T-helper 1 cell treated with Interleukin-12 subunit alpha and Interleukin-12 subunit beta and Interleukin-4 antibody, amounts not matched to agents 30 ng/mL and 1 ng/mL, for 36 hours (primary cell): ENCODE measurements around the gene HAT1. TPM values are rescaled to one million over a fixed set of nuclear protein-coding genes. Genes with fewer than 3 reads are reported as not detected.

Experiments used
- intact Hi-C: fragments of 100-400 bp; cut with micrococcal nuclease; formaldehyde crosslinking; loops from one replicate; pipeline ENCODE4 v1.15.1; 2024
- total RNA-seq: library from RNA; stranded (reverse); gene quantifications from 2 replicates; pipeline ENCODE4 v1.2.3, GENCODE V29; 2022

HAT1 gene, protein sequence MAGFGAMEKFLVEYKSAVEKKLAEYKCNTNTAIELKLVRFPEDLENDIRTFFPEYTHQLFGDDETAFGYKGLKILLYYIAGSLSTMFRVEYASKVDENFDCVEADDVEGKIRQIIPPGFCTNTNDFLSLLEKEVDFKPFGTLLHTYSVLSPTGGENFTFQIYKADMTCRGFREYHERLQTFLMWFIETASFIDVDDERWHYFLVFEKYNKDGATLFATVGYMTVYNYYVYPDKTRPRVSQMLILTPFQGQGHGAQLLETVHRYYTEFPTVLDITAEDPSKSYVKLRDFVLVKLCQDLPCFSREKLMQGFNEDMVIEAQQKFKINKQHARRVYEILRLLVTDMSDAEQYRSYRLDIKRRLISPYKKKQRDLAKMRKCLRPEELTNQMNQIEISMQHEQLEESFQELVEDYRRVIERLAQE
- 54.9 and 59.5 TPM in 2 replicates for total RNA-seq

DNA sequence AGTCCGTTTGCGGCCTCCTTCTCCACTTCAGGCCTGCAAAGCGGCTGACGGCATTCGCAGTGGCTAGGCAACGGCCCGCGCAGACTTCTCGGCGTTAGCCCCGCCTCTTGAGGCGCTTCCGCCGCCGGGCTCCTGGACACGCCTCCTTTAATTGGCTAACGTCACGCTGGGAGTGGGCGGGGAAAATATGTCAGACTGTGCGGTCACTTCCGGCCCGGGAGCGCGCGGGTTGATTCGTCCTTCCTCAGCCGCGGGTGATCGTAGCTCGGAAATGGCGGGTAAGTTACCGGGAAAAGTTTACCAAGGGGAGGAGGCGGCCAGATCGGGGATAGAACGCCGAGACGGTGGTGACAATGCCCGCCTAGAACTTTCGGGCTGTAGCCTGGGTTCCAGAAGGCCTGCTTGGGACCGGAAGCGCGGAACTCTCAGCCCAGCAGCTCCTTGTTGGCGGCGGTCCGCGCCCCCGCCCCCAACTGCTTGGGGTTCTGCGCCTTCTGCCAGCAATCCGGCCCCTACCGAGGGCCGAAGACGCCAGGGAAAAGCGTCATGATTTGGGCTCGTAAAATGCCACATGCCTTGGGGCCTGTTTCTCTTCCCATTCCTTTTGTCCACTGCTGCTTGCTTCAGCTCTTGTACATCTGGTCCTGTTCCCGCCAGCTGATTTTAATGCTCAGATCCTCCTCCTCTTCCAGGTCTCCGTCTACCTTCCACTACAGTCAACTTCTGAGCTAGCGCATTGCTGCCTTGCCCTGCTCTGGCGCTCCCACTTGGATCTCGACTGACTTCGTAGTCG lies at the start of gene HAT1:
HAT1 (plus strand) TSS at position 232 of the 793 bp plus-strand sequence; CDS start at position 272, 40 bp downstream.
- intact Hi-C loops, result loop anchor here (1.0 to 10.0 kb wide), 11 partner anchors 28 to 992 kb away; partner anchors contain the start of genes DCAF17, DYNC1I2, METAP1D and PDK1

DNA sequence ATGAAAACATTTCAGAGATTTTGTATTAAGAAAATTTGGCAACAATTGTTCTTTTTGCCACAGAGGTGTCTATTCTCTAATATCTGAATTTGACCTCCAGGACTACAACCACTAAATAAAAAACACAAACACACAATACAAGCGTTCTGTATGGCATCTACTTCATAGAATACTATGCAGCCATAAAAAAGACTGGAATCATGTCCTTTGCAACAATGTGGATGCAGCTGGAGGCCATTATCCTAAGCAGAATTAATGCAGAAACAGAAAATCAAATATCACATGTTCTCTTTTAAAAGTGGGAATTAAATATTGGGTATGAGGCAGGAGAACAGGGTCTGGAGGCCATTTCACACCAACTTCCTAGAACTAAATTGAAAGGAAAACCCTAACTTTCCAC lies 47.7 kb upstream of the HAT1 start:
- intact Hi-C loops, result no loop called here

GRCh38 chr2:171874963-171875362 lies 47.3 kb upstream of the HAT1 start:
- intact Hi-C loops, result no loop called here

GRCh38 chr2:171878481-171878993 lies 43.7 kb upstream of the HAT1 start:
- intact Hi-C loops, result no loop called here

DNA sequence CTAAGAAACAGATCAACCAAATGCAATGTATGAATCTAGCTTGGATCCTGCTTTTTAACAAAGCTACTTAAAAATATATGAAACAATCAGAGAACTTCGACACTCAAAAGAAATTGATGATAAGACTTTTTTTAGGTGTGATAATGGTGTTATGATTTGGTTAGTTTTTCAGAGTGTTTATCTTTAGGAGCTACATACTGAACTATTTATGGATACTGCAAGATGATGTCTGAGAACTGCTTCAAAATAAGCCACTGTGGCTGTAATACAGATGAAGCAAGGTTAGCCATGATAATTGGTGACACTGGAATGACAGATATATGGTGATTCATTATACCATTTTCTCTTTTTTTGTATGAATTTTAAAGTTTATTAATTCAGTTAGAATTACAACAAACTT lies 42.4 kb upstream of the HAT1 start:
- intact Hi-C loops, result no loop called here

- intact Hi-C loops, result no loop called here
Measured at GRCh38 chr2:171880774-171881173, 41.5 kb upstream of the HAT1 start.

GRCh38 chr2:171882089-171882769 lies 40.0 kb upstream of the HAT1 start:
- intact Hi-C loops, result no loop called here

- intact Hi-C loops, result no loop called here
Measured at GRCh38 chr2:171883275-171883893, 38.9 kb upstream of the HAT1 start.

DNA sequence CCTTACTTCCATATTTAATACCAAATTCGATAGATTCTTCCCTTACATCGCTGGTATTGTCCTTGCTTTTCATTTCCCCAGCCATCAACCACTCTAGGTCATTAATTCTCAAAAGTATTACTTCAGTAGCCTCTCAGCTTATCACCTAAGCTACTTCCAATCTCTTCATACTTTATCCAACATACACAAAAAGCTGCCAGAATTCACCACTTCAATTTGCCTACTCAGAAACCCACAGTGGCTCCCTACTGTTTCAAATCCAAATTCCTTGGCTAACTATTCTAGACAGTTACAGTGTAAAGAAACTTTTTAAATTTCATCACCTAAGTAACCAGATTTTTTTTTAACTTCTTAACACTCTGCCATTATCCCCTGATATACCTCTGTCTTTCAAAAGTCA lies 32.9 kb upstream of the HAT1 start:
- intact Hi-C loops, result no loop called here

DNA sequence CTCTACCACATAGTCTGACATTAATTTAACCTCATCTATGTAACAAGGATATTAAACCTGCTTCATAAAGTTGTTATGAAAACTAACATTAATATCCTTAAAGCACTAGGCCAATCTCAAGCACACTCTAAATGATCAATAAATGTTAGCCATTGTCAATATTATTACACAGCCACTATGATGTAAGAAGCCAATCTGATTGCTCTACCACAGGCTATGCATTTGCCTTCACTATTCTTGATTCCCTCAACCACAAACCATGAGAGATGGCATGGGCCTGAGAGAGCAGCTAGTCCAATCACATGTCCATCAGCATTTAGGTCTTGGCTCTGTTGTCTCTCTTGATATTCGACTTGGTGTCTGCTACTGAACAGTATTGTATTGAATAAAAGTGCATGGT lies 32.5 kb upstream of the HAT1 start:
- intact Hi-C loops, result loop anchor here (5.0 to 10.0 kb wide), 4 partner anchors 197 to 455 kb away; partner anchors contain the start of genes DCAF17, DLX1, DLX2 and DYNC1I2

DNA sequence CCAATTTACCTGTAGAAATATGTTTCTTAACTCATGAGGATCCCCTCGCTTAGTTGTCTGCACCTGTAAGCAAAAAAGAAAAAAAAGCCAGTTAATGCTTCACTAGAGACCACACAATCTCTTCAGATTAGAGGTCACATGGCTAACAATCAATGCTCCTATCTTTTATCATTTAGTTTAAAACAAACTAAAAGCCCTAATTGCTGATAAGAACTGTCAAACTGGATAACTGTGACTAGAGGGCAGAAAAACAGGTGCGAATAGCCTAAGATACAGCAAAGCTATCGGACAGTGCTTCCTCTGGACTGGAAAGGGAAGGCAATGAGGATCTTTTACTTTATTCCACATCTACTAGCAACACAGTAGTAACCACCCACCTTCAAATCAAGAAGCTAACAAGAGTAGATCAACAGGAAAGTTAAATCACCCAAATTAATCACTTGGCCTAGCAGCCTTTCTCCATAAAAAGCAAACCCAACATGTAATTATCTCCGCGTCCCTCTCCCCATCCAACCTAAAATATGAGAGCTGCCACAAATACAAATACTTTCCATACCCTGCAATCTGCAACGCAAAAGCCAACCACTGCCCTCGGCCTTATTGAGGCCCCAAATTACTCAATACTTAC lies 29.0 kb upstream of the HAT1 start:
- intact Hi-C loops, result loop anchor here (5.0 to 10.0 kb wide), 4 partner anchors 194 to 459 kb away; partner anchors contain the start of genes DCAF17, DLX1, DLX2 and DYNC1I2

- intact Hi-C loops, result loop anchor here (1.0 to 10.0 kb wide), 7 partner anchors 28 to 662 kb away; partner anchors contain the start of genes DCAF17, DLX1, DLX2 and DYNC1I2
Measured at GRCh38 chr2:171893824-171894611, 28.2 kb upstream of the HAT1 start, which contains the start of gene SLC25A12. Gene SLC25A12 (minus strand): TSS chr2:171894244. CDS start chr2:171894214, 30 bp downstream.

- intact Hi-C loops, result loop anchor here (1.0 to 10.0 kb wide), 7 partner anchors 28 to 662 kb away; partner anchors contain the start of genes DCAF17, DLX1, DLX2 and DYNC1I2
Measured at GRCh38 chr2:171894612-171894947, 27.7 kb upstream of the HAT1 start.

DNA sequence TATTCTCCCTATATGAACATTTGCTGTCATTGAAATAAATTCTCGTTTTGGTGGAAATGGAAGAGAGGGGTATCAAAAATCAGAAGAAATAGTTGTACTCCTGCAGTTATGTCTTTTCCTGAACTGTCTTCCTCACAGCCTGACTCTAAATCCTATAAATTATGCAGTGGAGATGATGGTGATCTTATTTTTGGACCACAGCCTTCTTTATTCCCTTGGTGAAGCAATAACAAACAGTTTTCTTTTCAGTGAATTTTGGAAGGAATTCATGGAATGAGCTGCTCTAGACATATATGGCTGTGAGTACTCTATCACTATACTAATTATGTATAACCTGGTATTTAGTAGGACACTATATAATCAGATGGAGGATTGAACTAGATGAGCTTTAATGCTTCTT lies 26.5 kb upstream of the HAT1 start:
- intact Hi-C loops, result loop anchor here (10.0 kb wide), 1 partner anchor 461 kb away; the partner anchor contains the start of genes DCAF17 and METTL8

- intact Hi-C loops, result loop anchor here (10.0 kb wide), 1 partner anchor 465 kb away; the partner anchor contains the start of genes DCAF17 and METTL8
Measured at GRCh38 chr2:171899623-171900282, 22.5 kb upstream of the HAT1 start.

- intact Hi-C loops, result no loop called here
Measured at GRCh38 chr2:171902840-171903420, 19.3 kb upstream of the HAT1 start.

DNA sequence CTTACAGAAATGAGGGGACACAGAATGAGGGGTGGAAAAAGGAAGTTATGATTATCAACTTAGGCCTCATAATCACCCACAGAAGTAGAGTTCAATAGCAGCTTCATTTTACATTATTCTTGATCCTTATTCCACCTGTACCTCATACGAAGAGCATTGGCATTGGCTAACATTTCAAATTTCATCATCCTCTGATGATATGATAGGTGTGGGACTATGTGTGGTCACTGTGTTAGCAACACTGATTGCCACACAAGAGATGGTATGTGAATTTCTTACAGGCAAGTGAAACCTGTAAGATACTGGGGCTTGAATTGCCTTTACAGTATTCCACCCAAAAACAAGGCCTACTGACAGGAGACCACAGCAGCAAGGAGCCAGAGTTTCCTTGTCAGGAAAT lies 14.0 kb upstream of the HAT1 start:
- intact Hi-C loops, result no loop called here

- intact Hi-C loops, result no loop called here
Measured at GRCh38 chr2:171909266-171909665, 13.0 kb upstream of the HAT1 start.
